HepG2 (cell line): ENCODE measurements around the gene PHF13. TPM values are rescaled to one million over a fixed set of nuclear protein-coding genes. Genes with fewer than 3 reads are reported as not detected.

Source experiments
- ASH2L ChIP-seq: fragments of 300-600, 200-600 bp; sonication (generic); IDR thresholded peaks from 2 replicates; pipeline ENCODE4 v1.7.0; 2017; ENCODE audit warnings: low read depth, mild to moderate bottlenecking, moderate library complexity, mixed read lengths, low read length; ENCODE audit not compliant: insufficient read length
- ATF1 ChIP-seq: IDR thresholded peaks from 2 replicates; pipeline ENCODE4 v1.6.1; 2016; ENCODE audit warnings: mild to moderate bottlenecking, control low read depth
- CHD4 ChIP-seq: fragments of 200-600 bp; sonication (generic); IDR thresholded peaks from 2 replicates; pipeline ENCODE4 v1.7.0; 2017; ENCODE audit warnings: mild to moderate bottlenecking, low read length, borderline replicate concordance
- E2F2 ChIP-seq: sonication (generic); formaldehyde crosslinking; IDR thresholded peaks from 2 replicates; pipeline ENCODE4 v1.4.0; 2020; ENCODE audit warnings: missing genetic modification reagents, borderline replicate concordance
- FOSL2 ChIP-seq: sonication (generic); formaldehyde crosslinking; IDR thresholded peaks from 2 replicates; pipeline ENCODE4 v1.4.0; 2020; ENCODE audit warnings: missing genetic modification reagents
- FOXA1 ChIP-seq, 2 experiments: fragments of 450-650 bp in 1 of 2; sonication (generic) in 1 of 2; formaldehyde crosslinking in 1 of 2; IDR thresholded peaks; 2 replicates each; pipeline versions ENCODE4 v1.4.0 to v1.6.1; 2016 to 2020; ENCODE audit warnings: missing genetic modification reagents in 1 of 2
- FOXK2 ChIP-seq: fragments of 450-650 bp; IDR thresholded peaks from 2 replicates; pipeline ENCODE4 v1.6.1; 2016
- KDM4B ChIP-seq: sonication (generic); formaldehyde crosslinking; IDR thresholded peaks from 2 replicates; pipeline ENCODE4 v1.4.0; 2020; ENCODE audit warnings: missing genetic modification reagents
- MAF1 ChIP-seq: sonication (generic); formaldehyde crosslinking; IDR thresholded peaks from 2 replicates; pipeline ENCODE4 v1.5.0; 2020; ENCODE audit warnings: missing genetic modification reagents, borderline replicate concordance
- MED1 ChIP-seq: sonication (generic); formaldehyde crosslinking; IDR thresholded peaks from 2 replicates; pipeline ENCODE4 v1.4.0; 2020; ENCODE audit warnings: missing genetic modification reagents
- MED8 ChIP-seq: sonication (generic); formaldehyde crosslinking; IDR thresholded peaks from 2 replicates; pipeline ENCODE4 v1.8.1; 2023; ENCODE audit warnings: mild to moderate bottlenecking, missing genetic modification reagents; ENCODE audit not compliant: insufficient replicate concordance
- NFE2L1 ChIP-seq: sonication (generic); formaldehyde crosslinking; IDR thresholded peaks from 2 replicates; pipeline ENCODE4 v1.4.0; 2020; ENCODE audit warnings: missing genetic modification reagents, mild to moderate bottlenecking, borderline replicate concordance
- NFE2L2 ChIP-seq: fragments of 150-350 bp; IDR thresholded peaks from 2 replicates; pipeline ENCODE4 v1.6.1; 2014; ENCODE audit warnings: low read length
- NR1H2 ChIP-seq: sonication (generic); formaldehyde crosslinking; IDR thresholded peaks from 2 replicates; pipeline ENCODE4 v1.8.1; 2022; ENCODE audit warnings: low read depth, missing genetic modification reagents, borderline replicate concordance
- POLR2G ChIP-seq: fragments of 200-400 bp; formaldehyde crosslinking; IDR thresholded peaks from 2 replicates; pipeline ENCODE4 v1.6.1; 2018; ENCODE audit warnings: mild to moderate bottlenecking, low read depth, low read length, moderate library complexity
- TBL1XR1 ChIP-seq: fragments of 150-350 bp; IDR thresholded peaks from 2 replicates; pipeline ENCODE4 v1.6.1; 2014; ENCODE audit warnings: borderline replicate concordance, low read length; ENCODE audit not compliant: partially characterized antibody
- THYN1 ChIP-seq: sonication (generic); formaldehyde crosslinking; IDR thresholded peaks from 2 replicates; pipeline ENCODE4 v1.8.1; 2023; ENCODE audit warnings: low read depth, mild to moderate bottlenecking, moderate library complexity, missing genetic modification reagents, borderline replicate concordance
- ZMAT3 ChIP-seq: sonication (generic); formaldehyde crosslinking; conservative IDR thresholded peaks from 2 replicates; pipeline ENCODE4 v1.7.0; 2021; ENCODE audit warnings: missing genetic modification reagents
- ZNF101 ChIP-seq: sonication (generic); formaldehyde crosslinking; IDR thresholded peaks from 2 replicates; pipeline ENCODE4 v1.4.0; 2020; ENCODE audit warnings: mild to moderate bottlenecking, low read depth, missing genetic modification reagents, borderline replicate concordance
- ZNF44 ChIP-seq: sonication (generic); formaldehyde crosslinking; IDR thresholded peaks from 2 replicates; pipeline ENCODE4 v1.5.1; 2020; ENCODE audit warnings: mild to moderate bottlenecking, missing genetic modification reagents
- ZNF501 ChIP-seq: sonication (generic); formaldehyde crosslinking; IDR thresholded peaks from 2 replicates; pipeline ENCODE4 v1.5.1; 2020; ENCODE audit warnings: mild to moderate bottlenecking, moderate library complexity, missing genetic modification reagents
- ZNF510 ChIP-seq: sonication (generic); formaldehyde crosslinking; IDR thresholded peaks from 2 replicates; pipeline ENCODE4 v1.4.0; 2020; ENCODE audit warnings: low read depth, mild to moderate bottlenecking, missing genetic modification reagents
- ZNF883 ChIP-seq: sonication (generic); formaldehyde crosslinking; IDR thresholded peaks from 2 replicates; pipeline ENCODE4 v1.5.1; 2020; ENCODE audit warnings: mild to moderate bottlenecking, missing genetic modification reagents; ENCODE audit errors: not compliant biosample characterization
- polyA plus RNA-seq, 8 experiments: library from polyadenylated mRNA; depleted of rRNA in 3 of 8; stranded (reverse) in 7 of 8; unstranded in 1 of 8; fragments of >200 nt; fragmentation: Illumina TruSeq in 4 of 8; extraction: Trizol in 4 of 8; gene quantifications; 2 replicates each; pipeline versions ENCODE4 v1.2.1 to v1.2.3, GENCODE V29; 2011 to 2016; ENCODE audit warnings: low read depth in 4 of 8, missing spikeins in 1 of 8, mixed read lengths in 1 of 8; ENCODE audit not compliant: insufficient read depth in 1 of 8
- total RNA-seq, 5 experiments: library from RNA; depleted of rRNA; stranded (reverse); fragments of >200 nt; fragmentation: Illumina TruSeq; extraction: Trizol; gene quantifications; 2 replicates each; pipeline ENCODE4 v1.2.3, GENCODE V29; 2016; ENCODE audit warnings: low read depth in 1 of 5
- TF ChIP-seq, protein P1 (sequence below), 2 experiments: sonication (generic) in 1 of 2; formaldehyde crosslinking in 1 of 2; IDR thresholded peaks; 2 replicates each; pipeline versions ENCODE4 v1.4.0 to v1.6.1; 2018 to 2020; ENCODE audit warnings: missing genetic modification reagents in 2 of 2, borderline replicate concordance in 1 of 2, low read depth in 1 of 2, mild to moderate bottlenecking in 1 of 2, missing biosample characterization in 1 of 2
- TF ChIP-seq, protein P2 (sequence below): sonication (generic); formaldehyde crosslinking; IDR thresholded peaks from 2 replicates; pipeline ENCODE4 v1.8.1; 2022; ENCODE audit warnings: mild to moderate bottlenecking, missing genetic modification reagents

Gene PHF13
- total and polyA plus RNA-seq, 2 of the 13 experiments (the other 11 are each of a cell fraction or from before 2014, with no cell fraction given): 4.7 to 7.4 TPM

GRCh38 chr1:6601049-6601922, 12.2 kb upstream of the PHF13 start (continued):
- TF ChIP-seq NFE2L2: peak; percentile 84
- TF ChIP-seq, protein P1, sequence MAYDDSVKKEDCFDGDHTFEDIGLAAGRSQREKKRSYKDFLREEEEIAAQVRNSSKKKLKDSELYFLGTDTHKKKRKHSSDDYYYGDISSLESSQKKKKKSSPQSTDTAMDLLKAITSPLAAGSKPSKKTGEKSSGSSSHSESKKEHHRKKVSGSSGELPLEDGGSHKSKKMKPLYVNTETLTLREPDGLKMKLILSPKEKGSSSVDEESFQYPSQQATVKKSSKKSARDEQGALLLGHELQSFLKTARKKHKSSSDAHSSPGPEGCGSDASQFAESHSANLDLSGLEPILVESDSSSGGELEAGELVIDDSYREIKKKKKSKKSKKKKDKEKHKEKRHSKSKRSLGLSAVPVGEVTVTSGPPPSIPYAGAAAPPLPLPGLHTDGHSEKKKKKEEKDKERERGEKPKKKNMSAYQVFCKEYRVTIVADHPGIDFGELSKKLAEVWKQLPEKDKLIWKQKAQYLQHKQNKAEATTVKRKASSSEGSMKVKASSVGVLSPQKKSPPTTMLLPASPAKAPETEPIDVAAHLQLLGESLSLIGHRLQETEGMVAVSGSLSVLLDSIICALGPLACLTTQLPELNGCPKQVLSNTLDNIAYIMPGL (CRISPR knock-in tag; IDR thresholded peaks at IDR 0.05; ENCODE audit: borderline replicate concordance in 1 of 2, low read depth in 1 of 2): no peak; a peak in 1 of 4 replicates
- TF ChIP-seq ZNF44: no peak
- TF ChIP-seq ZNF510: 0 out of 2 replicates have a peak, but pooled peaks have one; percentile 44
- no peak for TF ChIP-seq E2F2 (CRISPR knock-in tag)
- TF ChIP-seq ZNF883 (CRISPR knock-in tag): no peak
- TF ChIP-seq, protein P2, sequence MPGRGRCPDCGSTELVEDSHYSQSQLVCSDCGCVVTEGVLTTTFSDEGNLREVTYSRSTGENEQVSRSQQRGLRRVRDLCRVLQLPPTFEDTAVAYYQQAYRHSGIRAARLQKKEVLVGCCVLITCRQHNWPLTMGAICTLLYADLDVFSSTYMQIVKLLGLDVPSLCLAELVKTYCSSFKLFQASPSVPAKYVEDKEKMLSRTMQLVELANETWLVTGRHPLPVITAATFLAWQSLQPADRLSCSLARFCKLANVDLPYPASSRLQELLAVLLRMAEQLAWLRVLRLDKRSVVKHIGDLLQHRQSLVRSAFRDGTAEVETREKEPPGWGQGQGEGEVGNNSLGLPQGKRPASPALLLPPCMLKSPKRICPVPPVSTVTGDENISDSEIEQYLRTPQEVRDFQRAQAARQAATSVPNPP: no peak
- TF ChIP-seq ZNF501 (CRISPR knock-in tag): no peak
- TF ChIP-seq TBL1XR1: no peak
- no peak for TF ChIP-seq FOXA1 (IDR thresholded peaks at IDR 0.05)
- peak; percentile 66 for TF ChIP-seq FOXA1 (CRISPR knock-in tag; IDR thresholded peaks at IDR 0.05)
- no peak; the same call in 1 of the 2 replicates for TF ChIP-seq MAF1 (CRISPR knock-in tag)
- peak; percentile 25 for TF ChIP-seq ASH2L
- TF ChIP-seq ZNF101 (CRISPR knock-in tag): no peak
- TF ChIP-seq FOXK2: peak; percentile 96
- TF ChIP-seq NR1H2: no peak
- no peak for TF ChIP-seq KDM4B
- peak; percentile 84; the same call in 1 of the 2 replicates for TF ChIP-seq NFE2L1
- TF ChIP-seq MED1 (CRISPR knock-in tag): peak; percentile 30; the same call in 1 of the 2 replicates
- no peak for TF ChIP-seq ATF1 (CRISPR knock-in tag)
- TF ChIP-seq CHD4: no peak
- TF ChIP-seq POLR2G: peak; percentile 70; the same call in 1 of the 2 replicates
- TF ChIP-seq MED8: no peak
- no peak for TF ChIP-seq ZMAT3
- no peak for TF ChIP-seq THYN1 (CRISPR knock-in tag)
- peak; percentile 81 for TF ChIP-seq FOSL2
